HepG2 (cell line): ENCODE data around the gene MAPK14. TPM values are rescaled to one million over a fixed set of nuclear protein-coding genes. Genes with fewer than 3 reads are reported as not detected.

Source experiments
- CENPT ChIP-seq: sonication (generic); formaldehyde crosslinking; IDR thresholded peaks from 2 replicates; pipeline ENCODE4 v1.8.0; 2022; ENCODE audit warnings: low read depth, mild to moderate bottlenecking, moderate library complexity, missing genetic modification reagents
- LCORL ChIP-seq, 2 experiments: fragments of 450-650 bp in 1 of 2; sonication (generic) in 1 of 2; formaldehyde crosslinking in 1 of 2; IDR thresholded peaks; 2 replicates each; pipeline versions ENCODE4 v1.5.0 to v1.6.1; 2017 to 2020; ENCODE audit warnings: antibody characterized with exemption in 1 of 2, missing genetic modification reagents in 1 of 2
- MED13 ChIP-seq: sonication (generic); formaldehyde crosslinking; IDR thresholded peaks from 2 replicates; pipeline ENCODE4 v1.5.0; 2020; ENCODE audit warnings: missing genetic modification reagents
- RXRA ChIP-seq: sonication (generic); formaldehyde crosslinking; IDR thresholded peaks from 2 replicates; pipeline ENCODE4 v1.5.1; 2020; ENCODE audit warnings: missing genetic modification reagents
- ZNF292 ChIP-seq: sonication (generic); formaldehyde crosslinking; IDR thresholded peaks from 2 replicates; pipeline ENCODE4 v1.8.1; 2022; ENCODE audit warnings: mild to moderate bottlenecking, low read depth, missing genetic modification reagents, borderline replicate concordance
- ZNF607 ChIP-seq: sonication (generic); formaldehyde crosslinking; IDR thresholded peaks from 2 replicates; pipeline ENCODE4 v1.5.1; 2020; ENCODE audit warnings: missing genetic modification reagents, mild to moderate bottlenecking, borderline replicate concordance
- ZSCAN9 ChIP-seq: IDR thresholded peaks from 2 replicates; pipeline ENCODE4 v1.6.1; 2016; ENCODE audit warnings: borderline replicate concordance
- polyA plus RNA-seq, 8 experiments: library from polyadenylated mRNA; depleted of rRNA in 3 of 8; stranded (reverse) in 7 of 8; unstranded in 1 of 8; fragments of >200 nt; fragmentation: Illumina TruSeq in 4 of 8; extraction: Trizol in 4 of 8; gene quantifications; 2 replicates each; pipeline versions ENCODE4 v1.2.1 to v1.2.3, GENCODE V29; 2011 to 2016; ENCODE audit warnings: low read depth in 4 of 8, missing spikeins in 1 of 8, mixed read lengths in 1 of 8; ENCODE audit not compliant: insufficient read depth in 1 of 8
- total RNA-seq, 5 experiments: library from RNA; depleted of rRNA; stranded (reverse); fragments of >200 nt; fragmentation: Illumina TruSeq; extraction: Trizol; gene quantifications; 2 replicates each; pipeline ENCODE4 v1.2.3, GENCODE V29; 2016; ENCODE audit warnings: low read depth in 1 of 5
- TF ChIP-seq, protein P1 (sequence below): sonication (generic); formaldehyde crosslinking; conservative IDR thresholded peaks from 2 replicates; pipeline ENCODE4 v1.5.0; 2020; ENCODE audit warnings: missing genetic modification reagents
- TF ChIP-seq, protein P2 (sequence below): sonication (generic); formaldehyde crosslinking; IDR thresholded peaks from 2 replicates; pipeline ENCODE4 v1.5.0; 2020; ENCODE audit warnings: missing genetic modification reagents
- TF ChIP-seq, protein P3 (sequence below): sonication (generic); formaldehyde crosslinking; IDR thresholded peaks from 2 replicates; pipeline ENCODE4 v1.4.0; 2020; ENCODE audit warnings: low read depth, mild to moderate bottlenecking, missing genetic modification reagents
- TF ChIP-seq, protein P4 (sequence below): sonication (generic); formaldehyde crosslinking; IDR thresholded peaks from 2 replicates; pipeline ENCODE4 v1.5.1; 2020; ENCODE audit warnings: missing genetic modification reagents, mild to moderate bottlenecking, borderline replicate concordance
- TF ChIP-seq, protein P5 (sequence below): IDR thresholded peaks from 2 replicates; pipeline ENCODE4 v1.6.1; 2016; ENCODE audit warnings: missing compliant biosample characterization, missing genetic modification reagents, borderline replicate concordance
- TF ChIP-seq, protein P6 (sequence below): sonication (generic); formaldehyde crosslinking; IDR thresholded peaks from 2 replicates; pipeline ENCODE4 v1.5.1; 2020; ENCODE audit warnings: mild to moderate bottlenecking, missing genetic modification reagents, borderline replicate concordance

Gene MAPK14
- total and polyA plus RNA-seq, 2 of the 13 experiments (the other 11 are each of a cell fraction or from before 2014, with no cell fraction given) = 66.3 to 67.3 TPM

DNA sequence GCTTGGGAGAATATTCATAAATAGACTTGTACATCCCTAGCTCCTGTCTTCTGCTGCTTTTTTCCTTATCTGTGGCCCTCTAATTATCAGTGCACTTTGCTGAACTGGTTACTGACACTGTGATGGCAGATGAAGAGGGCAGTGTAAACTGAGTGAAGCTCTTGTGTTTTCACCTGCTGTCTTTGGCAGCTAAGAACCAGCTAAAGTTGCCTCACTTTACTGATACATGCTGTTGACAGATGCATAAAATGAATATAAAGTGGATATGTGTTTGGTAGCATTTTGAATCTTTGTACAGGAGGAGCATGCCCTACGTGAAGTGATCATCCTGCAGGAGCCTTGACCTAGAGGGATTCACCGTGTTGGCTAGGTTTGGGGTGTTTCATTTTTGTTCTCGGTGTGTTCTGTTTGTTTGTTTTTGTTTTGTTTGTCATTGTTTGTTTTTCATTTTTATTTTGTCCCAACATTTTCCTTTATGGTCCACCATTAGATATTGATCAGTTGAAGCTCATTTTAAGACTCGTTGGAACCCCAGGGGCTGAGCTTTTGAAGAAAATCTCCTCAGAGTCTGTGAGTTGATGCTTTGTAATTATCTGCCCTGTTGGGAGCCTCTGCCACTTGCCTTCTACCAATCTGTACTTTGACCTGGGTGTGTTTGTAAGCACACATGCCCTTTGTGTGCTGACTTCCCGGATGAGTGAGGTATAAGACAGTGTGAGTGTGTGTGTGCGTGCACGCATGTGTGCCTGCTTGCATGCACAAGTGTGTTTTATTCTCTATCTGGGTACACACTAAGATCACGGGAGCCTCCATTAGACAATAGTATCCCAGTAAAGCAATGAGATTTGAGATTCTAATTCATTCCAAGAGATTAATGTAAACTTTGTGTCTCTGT, 68.1 kb downstream of the MAPK14 start (continued):
- TF ChIP-seq, protein P1, sequence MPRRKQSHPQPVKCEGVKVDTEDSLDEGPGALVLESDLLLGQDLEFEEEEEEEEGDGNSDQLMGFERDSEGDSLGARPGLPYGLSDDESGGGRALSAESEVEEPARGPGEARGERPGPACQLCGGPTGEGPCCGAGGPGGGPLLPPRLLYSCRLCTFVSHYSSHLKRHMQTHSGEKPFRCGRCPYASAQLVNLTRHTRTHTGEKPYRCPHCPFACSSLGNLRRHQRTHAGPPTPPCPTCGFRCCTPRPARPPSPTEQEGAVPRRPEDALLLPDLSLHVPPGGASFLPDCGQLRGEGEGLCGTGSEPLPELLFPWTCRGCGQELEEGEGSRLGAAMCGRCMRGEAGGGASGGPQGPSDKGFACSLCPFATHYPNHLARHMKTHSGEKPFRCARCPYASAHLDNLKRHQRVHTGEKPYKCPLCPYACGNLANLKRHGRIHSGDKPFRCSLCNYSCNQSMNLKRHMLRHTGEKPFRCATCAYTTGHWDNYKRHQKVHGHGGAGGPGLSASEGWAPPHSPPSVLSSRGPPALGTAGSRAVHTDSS (CRISPR knock-in tag) = no peak
- TF ChIP-seq, protein P2, sequence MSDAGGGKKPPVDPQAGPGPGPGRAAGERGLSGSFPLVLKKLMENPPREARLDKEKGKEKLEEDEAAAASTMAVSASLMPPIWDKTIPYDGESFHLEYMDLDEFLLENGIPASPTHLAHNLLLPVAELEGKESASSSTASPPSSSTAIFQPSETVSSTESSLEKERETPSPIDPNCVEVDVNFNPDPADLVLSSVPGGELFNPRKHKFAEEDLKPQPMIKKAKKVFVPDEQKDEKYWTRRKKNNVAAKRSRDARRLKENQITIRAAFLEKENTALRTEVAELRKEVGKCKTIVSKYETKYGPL (CRISPR knock-in tag) = no peak
- TF ChIP-seq, protein P3, sequence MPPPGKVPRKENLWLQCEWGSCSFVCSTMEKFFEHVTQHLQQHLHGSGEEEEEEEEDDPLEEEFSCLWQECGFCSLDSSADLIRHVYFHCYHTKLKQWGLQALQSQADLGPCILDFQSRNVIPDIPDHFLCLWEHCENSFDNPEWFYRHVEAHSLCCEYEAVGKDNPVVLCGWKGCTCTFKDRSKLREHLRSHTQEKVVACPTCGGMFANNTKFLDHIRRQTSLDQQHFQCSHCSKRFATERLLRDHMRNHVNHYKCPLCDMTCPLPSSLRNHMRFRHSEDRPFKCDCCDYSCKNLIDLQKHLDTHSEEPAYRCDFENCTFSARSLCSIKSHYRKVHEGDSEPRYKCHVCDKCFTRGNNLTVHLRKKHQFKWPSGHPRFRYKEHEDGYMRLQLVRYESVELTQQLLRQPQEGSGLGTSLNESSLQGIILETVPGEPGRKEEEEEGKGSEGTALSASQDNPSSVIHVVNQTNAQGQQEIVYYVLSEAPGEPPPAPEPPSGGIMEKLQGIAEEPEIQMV (CRISPR knock-in tag) = no peak
- TF ChIP-seq, protein P4, sequence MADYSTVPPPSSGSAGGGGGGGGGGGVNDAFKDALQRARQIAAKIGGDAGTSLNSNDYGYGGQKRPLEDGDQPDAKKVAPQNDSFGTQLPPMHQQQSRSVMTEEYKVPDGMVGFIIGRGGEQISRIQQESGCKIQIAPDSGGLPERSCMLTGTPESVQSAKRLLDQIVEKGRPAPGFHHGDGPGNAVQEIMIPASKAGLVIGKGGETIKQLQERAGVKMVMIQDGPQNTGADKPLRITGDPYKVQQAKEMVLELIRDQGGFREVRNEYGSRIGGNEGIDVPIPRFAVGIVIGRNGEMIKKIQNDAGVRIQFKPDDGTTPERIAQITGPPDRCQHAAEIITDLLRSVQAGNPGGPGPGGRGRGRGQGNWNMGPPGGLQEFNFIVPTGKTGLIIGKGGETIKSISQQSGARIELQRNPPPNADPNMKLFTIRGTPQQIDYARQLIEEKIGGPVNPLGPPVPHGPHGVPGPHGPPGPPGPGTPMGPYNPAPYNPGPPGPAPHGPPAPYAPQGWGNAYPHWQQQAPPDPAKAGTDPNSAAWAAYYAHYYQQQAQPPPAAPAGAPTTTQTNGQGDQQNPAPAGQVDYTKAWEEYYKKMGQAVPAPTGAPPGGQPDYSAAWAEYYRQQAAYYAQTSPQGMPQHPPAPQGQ (CRISPR knock-in tag) = 0 out of 2 replicates have a peak, but pooled peaks have one; percentile 95
- TF ChIP-seq CENPT = no peak
- peak; percentile 87; the same call in 1 of the 2 replicates for TF ChIP-seq ZNF292 (CRISPR knock-in tag)
- TF ChIP-seq MED13 = no peak
- TF ChIP-seq, protein P5, sequence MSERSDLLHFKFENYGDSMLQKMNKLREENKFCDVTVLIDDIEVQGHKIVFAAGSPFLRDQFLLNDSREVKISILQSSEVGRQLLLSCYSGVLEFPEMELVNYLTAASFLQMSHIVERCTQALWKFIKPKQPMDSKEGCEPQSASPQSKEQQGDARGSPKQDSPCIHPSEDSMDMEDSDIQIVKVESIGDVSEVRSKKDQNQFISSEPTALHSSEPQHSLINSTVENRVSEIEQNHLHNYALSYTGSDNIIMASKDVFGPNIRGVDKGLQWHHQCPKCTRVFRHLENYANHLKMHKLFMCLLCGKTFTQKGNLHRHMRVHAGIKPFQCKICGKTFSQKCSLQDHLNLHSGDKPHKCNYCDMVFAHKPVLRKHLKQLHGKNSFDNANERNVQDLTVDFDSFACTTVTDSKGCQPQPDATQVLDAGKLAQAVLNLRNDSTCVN (CRISPR knock-in tag) = peak; percentile 78; the same call in 1 of the 2 replicates
- no peak for TF ChIP-seq LCORL (IDR thresholded peaks at IDR 0.05)
- peak; percentile 80 for TF ChIP-seq LCORL (CRISPR knock-in tag; IDR thresholded peaks at IDR 0.05)
- TF ChIP-seq RXRA = peak; percentile 78; the same call in 1 of the 2 replicates
- TF ChIP-seq, protein P6, sequence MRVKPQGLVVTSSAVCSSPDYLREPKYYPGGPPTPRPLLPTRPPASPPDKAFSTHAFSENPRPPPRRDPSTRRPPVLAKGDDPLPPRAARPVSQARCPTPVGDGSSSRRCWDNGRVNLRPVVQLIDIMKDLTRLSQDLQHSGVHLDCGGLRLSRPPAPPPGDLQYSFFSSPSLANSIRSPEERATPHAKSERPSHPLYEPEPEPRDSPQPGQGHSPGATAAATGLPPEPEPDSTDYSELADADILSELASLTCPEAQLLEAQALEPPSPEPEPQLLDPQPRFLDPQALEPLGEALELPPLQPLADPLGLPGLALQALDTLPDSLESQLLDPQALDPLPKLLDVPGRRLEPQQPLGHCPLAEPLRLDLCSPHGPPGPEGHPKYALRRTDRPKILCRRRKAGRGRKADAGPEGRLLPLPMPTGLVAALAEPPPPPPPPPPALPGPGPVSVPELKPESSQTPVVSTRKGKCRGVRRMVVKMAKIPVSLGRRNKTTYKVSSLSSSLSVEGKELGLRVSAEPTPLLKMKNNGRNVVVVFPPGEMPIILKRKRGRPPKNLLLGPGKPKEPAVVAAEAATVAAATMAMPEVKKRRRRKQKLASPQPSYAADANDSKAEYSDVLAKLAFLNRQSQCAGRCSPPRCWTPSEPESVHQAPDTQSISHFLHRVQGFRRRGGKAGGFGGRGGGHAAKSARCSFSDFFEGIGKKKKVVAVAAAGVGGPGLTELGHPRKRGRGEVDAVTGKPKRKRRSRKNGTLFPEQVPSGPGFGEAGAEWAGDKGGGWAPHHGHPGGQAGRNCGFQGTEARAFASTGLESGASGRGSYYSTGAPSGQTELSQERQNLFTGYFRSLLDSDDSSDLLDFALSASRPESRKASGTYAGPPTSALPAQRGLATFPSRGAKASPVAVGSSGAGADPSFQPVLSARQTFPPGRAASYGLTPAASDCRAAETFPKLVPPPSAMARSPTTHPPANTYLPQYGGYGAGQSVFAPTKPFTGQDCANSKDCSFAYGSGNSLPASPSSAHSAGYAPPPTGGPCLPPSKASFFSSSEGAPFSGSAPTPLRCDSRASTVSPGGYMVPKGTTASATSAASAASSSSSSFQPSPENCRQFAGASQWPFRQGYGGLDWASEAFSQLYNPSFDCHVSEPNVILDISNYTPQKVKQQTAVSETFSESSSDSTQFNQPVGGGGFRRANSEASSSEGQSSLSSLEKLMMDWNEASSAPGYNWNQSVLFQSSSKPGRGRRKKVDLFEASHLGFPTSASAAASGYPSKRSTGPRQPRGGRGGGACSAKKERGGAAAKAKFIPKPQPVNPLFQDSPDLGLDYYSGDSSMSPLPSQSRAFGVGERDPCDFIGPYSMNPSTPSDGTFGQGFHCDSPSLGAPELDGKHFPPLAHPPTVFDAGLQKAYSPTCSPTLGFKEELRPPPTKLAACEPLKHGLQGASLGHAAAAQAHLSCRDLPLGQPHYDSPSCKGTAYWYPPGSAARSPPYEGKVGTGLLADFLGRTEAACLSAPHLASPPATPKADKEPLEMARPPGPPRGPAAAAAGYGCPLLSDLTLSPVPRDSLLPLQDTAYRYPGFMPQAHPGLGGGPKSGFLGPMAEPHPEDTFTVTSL (CRISPR knock-in tag) = peak; percentile 89; the same call in 1 of the 2 replicates
- peak; percentile 46; the same call in 1 of the 2 replicates for TF ChIP-seq ZNF607 (CRISPR knock-in tag)
- peak; percentile 89; the same call in 1 of the 2 replicates for TF ChIP-seq ZSCAN9 (CRISPR knock-in tag)
